Kidney tubule cell (primary cell): ENCODE measurements around the gene CPA2.

Experiments
- DNase-seq: peaks from one replicate; pipeline ENCODE4 v3.0.0-alpha.2; 2018; ENCODE audit warnings: low spot score

CPA2 gene

GRCh38 chr7:130281260-130281659, 14.6 kb downstream of the CPA2 start:
- no peak for DNase-seq

GRCh38 chr7:130286881-130287280, 20.2 kb downstream of the CPA2 start:
- peak; percentile 61 for DNase-seq

GRCh38 chr7:130288168-130288567, 21.5 kb downstream of the CPA2 start:
- DNase-seq, result no peak

GRCh38 chr7:130288829-130289228, 22.2 kb downstream of the CPA2 start:
- peak; percentile 16 for DNase-seq

GRCh38 chr7:130289478-130289877, 22.8 kb downstream of the CPA2 start:
- DNase-seq, result no peak

GRCh38 chr7:130290745-130291144, 24.1 kb downstream of the CPA2 start:
- peak; percentile 93 for DNase-seq

GRCh38 chr7:130292682-130293257, 26.1 kb downstream of the CPA2 start, which contains the start of gene CPA4:
Gene CPA4 (plus strand): TSS chr7:130293161. CDS start chr7:130293181, 20 bp downstream.
- DNase-seq, result peak; percentile 97

- no peak for DNase-seq
These were observed 26.9 kb downstream of the CPA2 start for GRCh38 chr7:130293521-130293920.

- no peak for DNase-seq
These were observed 27.7 kb downstream of the CPA2 start for GRCh38 chr7:130294314-130294713.

- DNase-seq, result no peak
These were observed 29.7 kb downstream of the CPA2 start for GRCh38 chr7:130296221-130296951.

- DNase-seq, result no peak
These were observed 31.2 kb downstream of the CPA2 start for GRCh38 chr7:130297628-130298543.

- DNase-seq, result no peak
These were observed 32.1 kb downstream of the CPA2 start for GRCh38 chr7:130298544-130299326.

GRCh38 chr7:130299866-130300265, 33.2 kb downstream of the CPA2 start:
- DNase-seq, result peak; percentile 33

- DNase-seq, result no peak
These were observed 34.9 kb downstream of the CPA2 start for GRCh38 chr7:130301501-130302020.

GRCh38 chr7:130302649-130303048, 36.0 kb downstream of the CPA2 start:
- DNase-seq, result no peak

- DNase-seq, result no peak
These were observed 36.5 kb downstream of the CPA2 start for GRCh38 chr7:130303127-130303526.

GRCh38 chr7:130303551-130303950, 36.9 kb downstream of the CPA2 start:
- DNase-seq, result no peak

GRCh38 chr7:130303982-130304381, 37.3 kb downstream of the CPA2 start:
- DNase-seq, result no peak

GRCh38 chr7:130304878-130305277, 38.2 kb downstream of the CPA2 start:
- DNase-seq, result no peak

- no peak for DNase-seq
These were observed 38.9 kb downstream of the CPA2 start for GRCh38 chr7:130305433-130306042.

GRCh38 chr7:130309986-130310385, 43.3 kb downstream of the CPA2 start:
- no peak for DNase-seq
